GM12878 (cell line): ENCODE results near the gene PUM2. TPM values are rescaled to one million over a fixed set of nuclear protein-coding genes. Genes with fewer than 3 reads are reported as not detected.

ENCODE experiments used
- ATAC-seq: fragments of 200-7000 bp; cut with Tn5 transposase; 3 replicates; pipeline ENCODE4 v1.9.1; 2020; ENCODE audit warnings: mild to moderate bottlenecking, moderate library complexity
- BruUV-seq: library from RNA; stranded (reverse); fragments of 400-500 nt; replicated peaks from 2 replicates; lab custom pipeline; 2021; lab: Mats Ljungman, UMichigan
- CTCF ChIA-PET: fragments of 300-600 bp; sonication (Branson Sonifier 250); formaldehyde crosslinking; extraction: SDS; loops from one replicate; lab custom pipeline; 2021; ENCODE audit warnings: inconsistent platforms; lab: Yijun Ruan, JAX
- POLR2A ChIA-PET: fragments of 350-600 bp; formaldehyde crosslinking; extraction: SDS; loops from one replicate; lab custom pipeline; 2021; ENCODE audit warnings: inconsistent platforms; lab: Charles Lee
- RAD21 ChIA-PET: fragments of 300-600 bp; sonication (Branson Sonifier 250); formaldehyde crosslinking; loops from one replicate; lab custom pipeline; 2023; ENCODE audit warnings: antibody characterized with exemption; ENCODE audit not compliant: unreplicated experiment; lab: Charles Lee
- SMC1A ChIA-PET: fragments of 300-600 bp; sonication (Branson Sonifier 250); formaldehyde crosslinking; loops from one replicate; lab custom pipeline; 2023; ENCODE audit not compliant: unreplicated experiment, uncharacterized antibody; lab: Charles Lee
- DNase-seq: peaks from one replicate; pipeline ENCODE4 v3.0.0-alpha.2; 2011; ENCODE audit warnings: low read depth, low spot score
- FAIRE-seq: peaks from 3 replicates; lab custom pipeline; 2011; peaks lifted over from hg19 to GRCh38; lab: Jason Lieb, UNC
- H2AFZ ChIP-seq: 2 replicates; pipeline ENCODE4 v1.6.0; 2011; ENCODE audit warnings: low read depth, low read length, control low read depth; ENCODE audit not compliant: control insufficient read depth
- H3K27ac ChIP-seq: 2 replicates; pipeline ENCODE4 v1.5.1; 2011; ENCODE audit warnings: control low read depth; ENCODE audit not compliant: control insufficient read depth, insufficient read depth
- H3K27me3 ChIP-seq, 2 experiments: replicated peaks in 1 of 2; 2 replicates each; pipeline versions ENCODE4 v1.6.0 to v1.6.1; 2011; ENCODE audit warnings: low read length in 1 of 2; ENCODE audit not compliant: control insufficient read depth in 2 of 2, insufficient read depth in 2 of 2
- H3K36me3 ChIP-seq, 2 experiments: 2 replicates each; pipeline ENCODE4 v1.5.1; 2011; ENCODE audit warnings: low read length in 1 of 2; ENCODE audit not compliant: control insufficient read depth in 2 of 2, insufficient read depth in 2 of 2
- H3K4me1 ChIP-seq: 2 replicates; pipeline ENCODE4 v1.6.1; 2011; ENCODE audit warnings: mild to moderate bottlenecking, low read length, moderate library complexity, mixed read lengths; ENCODE audit not compliant: control insufficient read depth, insufficient read depth
- H3K4me2 ChIP-seq: 2 replicates; pipeline ENCODE4 v1.6.0; 2011; ENCODE audit warnings: control low read depth; ENCODE audit not compliant: control insufficient read depth, insufficient read depth
- H3K4me3 ChIP-seq: fragments of 200-600 bp; sonication (generic); 2 replicates; pipeline ENCODE4 v1.5.1; 2016
- H3K79me2 ChIP-seq: 2 replicates; pipeline ENCODE4 v1.6.0; 2011; ENCODE audit warnings: low read length; ENCODE audit not compliant: control insufficient read depth, insufficient read depth
- H3K9ac ChIP-seq: 2 replicates; pipeline ENCODE4 v1.8.0; 2011; ENCODE audit warnings: low read length, control low read depth, mixed read lengths; ENCODE audit not compliant: control insufficient read depth, insufficient read depth
- H3K9me3 ChIP-seq: replicated peaks from 3 replicates; pipeline ENCODE4 v1.5.1; 2011; ENCODE audit warnings: mild to moderate bottlenecking, low read length; ENCODE audit not compliant: control insufficient read depth, insufficient read depth
- H4K20me1 ChIP-seq: 2 replicates; pipeline ENCODE4 v1.6.0; 2011; ENCODE audit not compliant: control insufficient read depth, insufficient read depth
- JUND ChIP-seq: IDR thresholded peaks from 2 replicates; pipeline ENCODE4 v1.6.1; 2012; ENCODE audit warnings: low read depth, mild to moderate bottlenecking, low read length, improper control_type of control experiment, moderate library complexity
- KLF5 ChIP-seq: fragments of 450-650 bp; IDR thresholded peaks from 2 replicates; pipeline ENCODE4 v1.6.1; 2014; ENCODE audit warnings: mild to moderate bottlenecking; ENCODE audit not compliant: partially characterized antibody
- MTA3 ChIP-seq: IDR thresholded peaks from 2 replicates; pipeline ENCODE4 v1.6.1; 2012; ENCODE audit warnings: low read length, inconsistent platforms, borderline replicate concordance
- NR2F1 ChIP-seq: fragments of 450-650 bp; conservative IDR thresholded peaks from 2 replicates; pipeline ENCODE4 v1.6.1; 2017; ENCODE audit warnings: mild to moderate bottlenecking
- PAX5 ChIP-seq: IDR thresholded peaks from 2 replicates; pipeline ENCODE4 v1.6.1; 2011; ENCODE audit warnings: low read depth, low read length, borderline replicate concordance
- SMC3 ChIP-seq: IDR thresholded peaks from 2 replicates; pipeline ENCODE4 v1.6.1; 2011; ENCODE audit warnings: low read length, improper control_type of control experiment, borderline replicate concordance
- SP1 ChIP-seq: IDR thresholded peaks from one replicate; pipeline ENCODE4 v1.6.1; 2011; ENCODE audit warnings: low read depth, low read length
- WGBS: methylation state at CpG from one replicate; pipeline ENCODE4 v1.1.6; 2016; ENCODE audit warnings: low lambda C conversion rate; ENCODE audit not compliant: insufficient replicate concordance, insufficient coverage; ENCODE audit errors: missing lambda C conversion rate; 5-methylcytosine and 5-hydroxymethylcytosine counted together
- in situ Hi-C: fragments of 300-500 bp; cut with MboI; formaldehyde crosslinking; loops from 9 replicates; pipeline ENCODE4 v1.14.3; 2018; ENCODE audit warnings: mixed read lengths
- intact Hi-C: fragments of 100-400 bp; cut with micrococcal nuclease; formaldehyde crosslinking; loops from one replicate; pipeline ENCODE4 v1.14.2; 2022; ENCODE audit not compliant: unreplicated experiment
- polyA plus RNA-seq, 11 experiments: library from polyadenylated mRNA; depleted of rRNA in 4 of 11; unstranded in 6 of 11; stranded (reverse) in 5 of 11; fragments of >200 nt; fragmentation: Nextera tagmentation in 4 of 11; fragmentation: Illumina TruSeq in 1 of 11; extraction: Ambion mirVana in 4 of 11; extraction: Trizol in 1 of 11; gene quantifications; 1 replicate in 1 of 11; 2 replicates in 10 of 11; pipeline versions ENCODE4 v1.2.1 to v1.2.3, GENCODE V29; 2011 to 2016; ENCODE audit warnings: inconsistent platforms in 2 of 11, missing spikeins in 2 of 11, low read depth in 1 of 11
- total RNA-seq, 4 experiments: library from RNA; depleted of rRNA in 3 of 4; stranded (reverse); fragments of >200 nt in 3 of 4; fragmentation: Illumina TruSeq in 1 of 4; extraction: Trizol in 1 of 4; gene quantifications; 2 replicates each; pipeline versions ENCODE4 v1.2.1 to v1.2.3, GENCODE V29; 2013 to 2021
- TF ChIP-seq, protein P1 (sequence below): fragments of 450-650 bp; IDR thresholded peaks from 2 replicates; pipeline ENCODE4 v1.6.1; 2017; ENCODE audit warnings: borderline replicate concordance
- TF ChIP-seq, protein P2 (sequence below): fragments of 450-650 bp; IDR thresholded peaks from 2 replicates; pipeline ENCODE4 v1.6.1; 2016; ENCODE audit warnings: mild to moderate bottlenecking
- TF ChIP-seq, protein P3 (sequence below): fragments of 450-650 bp; formaldehyde crosslinking; IDR thresholded peaks from 2 replicates; pipeline ENCODE4 v1.5.0; 2022; ENCODE audit warnings: mild to moderate bottlenecking, missing genetic modification characterization

The PUM2 gene
- total and polyA plus RNA-seq, 10 of the 15 experiments (the other 5 are each of a cell fraction or from before 2014, with no cell fraction given), result 14.5 to 87.6 (median 29.4) TPM

DNA sequence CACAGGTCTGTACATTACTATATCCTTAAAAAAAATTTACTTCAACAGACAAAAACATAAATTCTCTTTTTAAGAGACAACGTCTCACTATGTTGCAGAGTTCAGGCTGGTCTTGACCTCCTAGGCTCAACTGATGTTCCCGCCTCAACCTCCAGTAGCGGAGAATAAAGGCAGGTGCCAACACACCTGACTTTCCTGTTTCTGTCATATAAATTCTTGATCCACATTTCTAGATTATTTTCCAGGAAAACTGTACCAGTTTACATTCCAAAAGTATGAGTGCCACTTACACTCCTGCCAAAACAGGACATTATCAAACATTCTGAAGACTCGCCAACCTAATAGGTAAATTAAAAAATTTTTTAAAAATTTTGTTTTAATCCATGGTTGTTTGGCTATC is 48.6 kb downstream of the PUM2 start (continued):
- TF ChIP-seq, protein P1, sequence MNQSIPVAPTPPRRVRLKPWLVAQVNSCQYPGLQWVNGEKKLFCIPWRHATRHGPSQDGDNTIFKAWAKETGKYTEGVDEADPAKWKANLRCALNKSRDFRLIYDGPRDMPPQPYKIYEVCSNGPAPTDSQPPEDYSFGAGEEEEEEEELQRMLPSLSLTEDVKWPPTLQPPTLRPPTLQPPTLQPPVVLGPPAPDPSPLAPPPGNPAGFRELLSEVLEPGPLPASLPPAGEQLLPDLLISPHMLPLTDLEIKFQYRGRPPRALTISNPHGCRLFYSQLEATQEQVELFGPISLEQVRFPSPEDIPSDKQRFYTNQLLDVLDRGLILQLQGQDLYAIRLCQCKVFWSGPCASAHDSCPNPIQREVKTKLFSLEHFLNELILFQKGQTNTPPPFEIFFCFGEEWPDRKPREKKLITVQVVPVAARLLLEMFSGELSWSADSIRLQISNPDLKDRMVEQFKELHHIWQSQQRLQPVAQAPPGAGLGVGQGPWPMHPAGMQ, result no peak
- TF ChIP-seq SMC3 (no peak), MTA3 (no peak), JUND (no peak), PAX5 (no peak), KLF5 (no peak), SP1 (no peak), NR2F1 (no peak)
- TF ChIP-seq, protein P2, sequence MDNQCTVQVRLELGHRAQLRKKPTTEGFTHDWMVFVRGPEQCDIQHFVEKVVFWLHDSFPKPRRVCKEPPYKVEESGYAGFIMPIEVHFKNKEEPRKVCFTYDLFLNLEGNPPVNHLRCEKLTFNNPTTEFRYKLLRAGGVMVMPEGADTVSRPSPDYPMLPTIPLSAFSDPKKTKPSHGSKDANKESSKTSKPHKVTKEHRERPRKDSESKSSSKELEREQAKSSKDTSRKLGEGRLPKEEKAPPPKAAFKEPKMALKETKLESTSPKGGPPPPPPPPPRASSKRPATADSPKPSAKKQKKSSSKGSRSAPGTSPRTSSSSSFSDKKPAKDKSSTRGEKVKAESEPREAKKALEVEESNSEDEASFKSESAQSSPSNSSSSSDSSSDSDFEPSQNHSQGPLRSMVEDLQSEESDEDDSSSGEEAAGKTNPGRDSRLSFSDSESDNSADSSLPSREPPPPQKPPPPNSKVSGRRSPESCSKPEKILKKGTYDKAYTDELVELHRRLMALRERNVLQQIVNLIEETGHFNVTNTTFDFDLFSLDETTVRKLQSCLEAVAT, result no peak
- TF ChIP-seq, all 136 proteins: peak for 0

DNA sequence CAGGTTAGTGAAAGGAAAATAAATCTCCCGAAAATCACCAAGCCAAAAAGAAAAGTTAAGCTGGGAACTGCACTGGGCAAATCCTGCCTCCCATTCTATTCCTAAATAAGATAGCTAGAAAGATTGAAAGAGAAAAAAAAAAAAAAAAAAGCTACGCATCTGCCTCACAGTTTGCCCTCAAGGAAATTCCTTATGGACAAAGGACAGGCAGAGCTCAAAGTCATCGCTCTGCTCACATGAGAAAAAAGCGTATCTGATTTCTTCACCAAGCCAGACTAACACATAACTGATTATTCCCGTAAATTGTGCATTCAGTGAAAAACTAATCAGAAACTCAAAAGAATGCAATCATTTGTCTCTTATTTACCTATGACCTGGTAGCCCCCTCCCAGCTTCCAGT is 50.0 kb downstream of the PUM2 start:
- DNase-seq, result no peak
- WGBS, result 97% methylated on average over 5 of the region's 5 CpGs
- Histone ChIP-seq H3K79me2 (peaks cover 2% of the 10 kb centered on the region), H3K4me1 (no peaks in the 10 kb centered on the region)
- RAD21 ChIA-PET, result no interaction called here
- in situ Hi-C loops, result no loop called here
- TF ChIP-seq, protein P3, sequence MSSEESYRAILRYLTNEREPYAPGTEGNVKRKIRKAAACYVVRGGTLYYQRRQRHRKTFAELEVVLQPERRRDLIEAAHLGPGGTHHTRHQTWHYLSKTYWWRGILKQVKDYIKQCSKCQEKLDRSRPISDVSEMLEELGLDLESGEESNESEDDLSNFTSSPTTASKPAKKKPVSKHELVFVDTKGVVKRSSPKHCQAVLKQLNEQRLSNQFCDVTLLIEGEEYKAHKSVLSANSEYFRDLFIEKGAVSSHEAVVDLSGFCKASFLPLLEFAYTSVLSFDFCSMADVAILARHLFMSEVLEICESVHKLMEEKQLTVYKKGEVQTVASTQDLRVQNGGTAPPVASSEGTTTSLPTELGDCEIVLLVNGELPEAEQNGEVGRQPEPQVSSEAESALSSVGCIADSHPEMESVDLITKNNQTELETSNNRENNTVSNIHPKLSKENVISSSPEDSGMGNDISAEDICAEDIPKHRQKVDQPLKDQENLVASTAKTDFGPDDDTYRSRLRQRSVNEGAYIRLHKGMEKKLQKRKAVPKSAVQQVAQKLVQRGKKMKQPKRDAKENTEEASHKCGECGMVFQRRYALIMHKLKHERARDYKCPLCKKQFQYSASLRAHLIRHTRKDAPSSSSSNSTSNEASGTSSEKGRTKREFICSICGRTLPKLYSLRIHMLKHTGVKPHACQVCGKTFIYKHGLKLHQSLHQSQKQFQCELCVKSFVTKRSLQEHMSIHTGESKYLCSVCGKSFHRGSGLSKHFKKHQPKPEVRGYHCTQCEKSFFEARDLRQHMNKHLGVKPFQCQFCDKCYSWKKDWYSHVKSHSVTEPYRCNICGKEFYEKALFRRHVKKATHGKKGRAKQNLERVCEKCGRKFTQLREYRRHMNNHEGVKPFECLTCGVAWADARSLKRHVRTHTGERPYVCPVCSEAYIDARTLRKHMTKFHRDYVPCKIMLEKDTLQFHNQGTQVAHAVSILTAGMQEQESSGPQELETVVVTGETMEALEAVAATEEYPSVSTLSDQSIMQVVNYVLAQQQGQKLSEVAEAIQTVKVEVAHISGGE, result no peak
- TF ChIP-seq, all 136 proteins: peak for 0
- H3K27ac ChIP-seq, result no peak overlapping the region
- no peak overlapping the region for H2AFZ ChIP-seq
- ATAC-seq (no peak), FAIRE-seq (no peak)
- peaks cover 4 to 35% of the 10 kb centered on the region in 2 experiments for H3K36me3 ChIP-seq
- H3K4me3 ChIP-seq, result no peak overlapping the region
- ChIA-PET POLR2A (no interaction called here), SMC1A (interaction anchor here (1.0 kb wide), 1 partner anchor 9 kb away, joined by 5 read pairs; no protein-coding TSS in a partner anchor), CTCF (interaction anchor here (1.2 kb wide), 1 partner anchor 26 kb away, joined by 3 read pairs; no protein-coding TSS in a partner anchor)
- BruUV-seq, result no TSS peak
- intact Hi-C loops, result no loop called here
- H3K9me3 ChIP-seq, result no peaks in the 10 kb centered on the region
- H3K9ac ChIP-seq, result no peak overlapping the region
- H4K20me1 ChIP-seq, result no peaks in the 10 kb centered on the region; the same call in 1 of the 2 replicates
- H3K4me2 ChIP-seq, result no peak overlapping the region
- H3K27me3 ChIP-seq, result no peaks in the 10 kb centered on the region
